Adrenal gland (tissue), 12 donors: ENCODE results near the gene NECTIN1. TPM values are rescaled to one million over a fixed set of nuclear protein-coding genes. Genes with fewer than 3 reads are reported as not detected.

Experiments used
- DNase-seq, 7 donors: peaks; one replicate each; pipeline ENCODE4 v3.0.0-alpha.2; 2019 to 2020
- H3K27ac ChIP-seq, 5 donors: fragments of 200-600 bp; sonication (generic) in 4 of 5; 1 replicate in 3 of 5; 2 replicates in 2 of 5; pipeline versions ENCODE4 v1.5.1 to v1.8.0; 2016 to 2020; ENCODE audit warnings: mild to moderate bottlenecking in 1 of 5
- H3K27me3 ChIP-seq: fragments of 200-600 bp; 2 replicates; pipeline ENCODE4 v1.8.0; 2021
- H3K36me3 ChIP-seq, 2 donors: fragments of 200-600 bp; replicated peaks in 1 of 2; 1 replicate in 1 of 2; 2 replicates in 1 of 2; pipeline versions ENCODE4 v1.5.1 to v1.8.0; 2018 to 2022
- H3K4me1 ChIP-seq, 2 donors: fragments of 200-600 bp; replicated peaks in 1 of 2; 1 replicate in 1 of 2; 2 replicates in 1 of 2; pipeline versions ENCODE4 v1.5.1 to v1.8.0; 2018 to 2021
- H3K4me3 ChIP-seq, 4 donors: fragments of 200-600 bp; sonication (generic) in 3 of 4; one replicate each; pipeline ENCODE4 v1.5.1; 2016 to 2018
- H3K9me3 ChIP-seq, 3 donors: fragments of 200-600 bp; sonication (generic) in 1 of 3; replicated peaks in 1 of 3; 1 replicate in 2 of 3; 2 replicates in 1 of 3; pipeline versions ENCODE4 v1.5.1 to v1.8.0; 2016 to 2021
- CTCF ChIP-seq, 6 experiments: fragments of 450-650 bp in 4 of 6; fragments of 200-600 bp in 2 of 6; sonication (generic) in 1 of 6; IDR thresholded peaks; 1 replicate in 5 of 6; 2 replicates in 1 of 6; pipeline versions ENCODE4 v1.5.1 to v1.8.0; 2016 to 2021; ENCODE audit warnings: antibody characterized with exemption in 6 of 6, mild to moderate bottlenecking in 2 of 6, moderate library complexity in 1 of 6
- POLR2A ChIP-seq, 2 donors: fragments of 450-650 bp; IDR thresholded peaks; one replicate each; pipeline ENCODE4 v1.6.1; 2017; ENCODE audit warnings: antibody characterized with exemption in 2 of 2, mild to moderate bottlenecking in 2 of 2, moderate library complexity in 1 of 2
- WGBS, 4 donors: extraction: QIAGEN DNeasy Blood & Tissue Kit in 2 of 4; methylation state at CpG; one replicate each; pipeline versions ENCODE4 v1.1.5 to v1.1.7; 2013 to 2017; 5-methylcytosine and 5-hydroxymethylcytosine counted together
- intact Hi-C, 2 donors: fragments of 100-400 bp; cut with DNase I; formaldehyde crosslinking; loops; one replicate each; pipeline versions ENCODE4 v1.14.1 to v1.15.0; 2022 to 2023
- polyA plus RNA-seq, 3 donors: library from polyadenylated mRNA; stranded (reverse); fragments of 200-250 nt in 2 of 3; fragments of 350-450 nt in 1 of 3; fragmentation: Illumina TruSeq in 1 of 3; extraction: RNeasy Lipid Tissue Mini Kit (QIAGEN cat#74804) in 1 of 3; gene quantifications; one replicate each; pipeline ENCODE4 v1.2.3, GENCODE V29; 2013 to 2014
- total RNA-seq, 9 donors: library from RNA; depleted of rRNA in 4 of 9; stranded (reverse); fragments of >200 nt in 4 of 9; fragments of 120-200 nt in 1 of 9; fragmentation: NEBNext Ultra II Directional in 1 of 9; extraction: Animal tissue kit (Norgen Biotek cat#: 25700) in 1 of 9; gene quantifications; one replicate each; pipeline versions ENCODE4 v1.1.0 to v1.2.4, GENCODE V29; 2013 to 2023
- donor health status: healthy with polysubstance abuse.
- donor health status: Bipolar disorder and iron deficiency.
- donor health status: DM: yes; HTN: yes; CAD: no.
- donor health status: DM: no; HTN: no; CAD: no.
- donor health status: DM: no; HTN: no; CAD: no.
- donor health status: DM: yes; HTN: yes; CAD: no.

Gene NECTIN1
- total and polyA plus RNA-seq, 12 donors: 1.6 to 19.6 (median 5.4) TPM

GRCh38 chr11:119697445-119697844 lies 31.6 kb downstream of the NECTIN1 start:
- Histone ChIP-seq H3K4me1 (peaks cover 0 to 6% of the 10 kb centered on the region in 2 donors), H3K9me3 (no peaks in the 10 kb centered on the region), H3K36me3 (no peaks in the 10 kb centered on the region), H3K27me3 (no peaks in the 10 kb centered on the region), H3K27ac (no peak overlapping the region), H3K4me3 (no peak overlapping the region)
- intact Hi-C loops: no loop called here
- no peak for DNase-seq
- WGBS, 4 donors: 79 to 86% (median 84%) methylated on average over 3 of the region's 3 CpGs
- no peak for TF ChIP-seq CTCF (IDR thresholded peaks at IDR 0.05)
- no peak for TF ChIP-seq POLR2A (IDR thresholded peaks at IDR 0.05)

GRCh38 chr11:119696378-119697222 lies 32.4 kb downstream of the NECTIN1 start:
- Histone ChIP-seq H3K36me3 (no peaks in the 10 kb centered on the region), H3K27me3 (no peaks in the 10 kb centered on the region), H3K9me3 (no peaks in the 10 kb centered on the region), H3K27ac (no peak overlapping the region), H3K4me3 (no peak overlapping the region), H3K4me1 (peaks cover 0 to 6% of the 10 kb centered on the region in 2 donors)
- WGBS, 4 donors: 87 to 94% (median 91%) methylated on average over 20 of the region's 20 CpGs
- TF ChIP-seq POLR2A (IDR thresholded peaks at IDR 0.05) (no peak), CTCF (IDR thresholded peaks at IDR 0.05) (no peak)
- no peak for DNase-seq
- intact Hi-C loops: no loop called here

GRCh38 chr11:119694334-119694733 lies 34.7 kb downstream of the NECTIN1 start:
- Histone ChIP-seq H3K36me3 (no peaks in the 10 kb centered on the region), H3K27me3 (no peaks in the 10 kb centered on the region), H3K4me1 (peaks cover 0 to 6% of the 10 kb centered on the region in 2 donors), H3K9me3 (no peaks in the 10 kb centered on the region), H3K27ac (no peak overlapping the region), H3K4me3 (no peak overlapping the region)
- no peak for TF ChIP-seq POLR2A (IDR thresholded peaks at IDR 0.05)
- TF ChIP-seq CTCF (IDR thresholded peaks at IDR 0.05): no peak
- intact Hi-C loops: no loop called here
- DNase-seq: no peak
- whole genome bisulfite sequencing, 4 donors: 57 to 70% (median 69%) methylated on average over 2 to 3 of the region's 3 CpGs

- WGBS, 4 donors: 68 to 82% (median 78%) methylated on average over 7 of the region's 7 CpGs
- Histone ChIP-seq H3K36me3 (no peaks in the 10 kb centered on the region), H3K27ac (no peak overlapping the region), H3K4me1 (no peaks in the 10 kb centered on the region), H3K27me3 (no peaks in the 10 kb centered on the region), H3K9me3 (no peaks in the 10 kb centered on the region), H3K4me3 (no peak overlapping the region)
- DNase-seq: no peak
- intact Hi-C loops: no loop called here
- TF ChIP-seq POLR2A (IDR thresholded peaks at IDR 0.05): no peak
- TF ChIP-seq CTCF (IDR thresholded peaks at IDR 0.05): no peak
These were observed 35.7 kb downstream of the NECTIN1 start for GRCh38 chr11:119693253-119693815.
